Kidney (tissue), 14 donors: ENCODE data around the gene TLE1. TPM values are rescaled to one million over a fixed set of nuclear protein-coding genes. Genes with fewer than 3 reads are reported as not detected.

Experiments
- DNase-seq, 5 donors: peaks; one replicate each; pipeline ENCODE4 v3.0.0-alpha.2; 2013 to 2020
- FAIRE-seq: peaks from 2 replicates; lab custom pipeline; 2012; peaks lifted over from hg19 to GRCh38; lab: Jason Lieb, UNC
- H3K27ac ChIP-seq, 2 donors: one replicate each; pipeline ENCODE4 v1.7.0; 2013; ENCODE audit warnings: low read depth in 2 of 2, low read length in 2 of 2, inconsistent platforms in 1 of 2
- H3K27me3 ChIP-seq: one replicate; pipeline ENCODE4 v1.7.1; 2013; ENCODE audit warnings: low read length, inconsistent platforms; ENCODE audit not compliant: control insufficient read depth, insufficient read depth
- H3K36me3 ChIP-seq, 3 donors: one replicate each; pipeline versions ENCODE4 v1.7.0 to v1.7.1; 2013; ENCODE audit warnings: low read length in 3 of 3, control low read depth in 1 of 3, inconsistent platforms in 1 of 3; ENCODE audit not compliant: insufficient read depth in 3 of 3, control insufficient read depth in 2 of 3
- H3K4me1 ChIP-seq, 3 donors: one replicate each; pipeline versions ENCODE4 v1.7.0 to v1.7.1; 2013; ENCODE audit warnings: low read length in 3 of 3, inconsistent platforms in 1 of 3, low read depth in 1 of 3; ENCODE audit not compliant: control insufficient read depth in 2 of 3, insufficient read depth in 2 of 3
- H3K4me3 ChIP-seq, 3 donors: one replicate each; pipeline versions ENCODE4 v1.7.0 to v1.8.1; 2013; ENCODE audit warnings: low read length in 3 of 3, control low read depth in 1 of 3, inconsistent platforms in 1 of 3
- H3K9ac ChIP-seq, 3 donors: one replicate each; pipeline versions ENCODE4 v1.7.0 to v1.7.1; 2013; ENCODE audit warnings: low read length in 3 of 3, control low read depth in 1 of 3, inconsistent platforms in 1 of 3
- H3K9me3 ChIP-seq, 3 donors: one replicate each; pipeline versions ENCODE4 v1.7.0 to v1.7.1; 2013; ENCODE audit warnings: low read length in 3 of 3, control low read depth in 1 of 3, inconsistent platforms in 1 of 3; ENCODE audit not compliant: control insufficient read depth in 2 of 3, insufficient read depth in 1 of 3
- CTCF ChIP-seq: IDR thresholded peaks from 3 replicates; pipeline ENCODE4 v1.5.1; 2012; ENCODE audit warnings: mild to moderate bottlenecking, moderate library complexity, borderline replicate concordance; ENCODE audit not compliant: insufficient read depth; ENCODE audit errors: extremely low read depth
- intact Hi-C: fragments of 100-400 bp; cut with DNase I; formaldehyde crosslinking; loops from one replicate; pipeline ENCODE4 v1.11.1; 2022
- polyA plus RNA-seq: library from polyadenylated mRNA; stranded (reverse); fragments of 350-450 nt; fragmentation: Illumina TruSeq; extraction: RNeasy Lipid Tissue Mini Kit (QIAGEN cat#74804); gene quantifications from one replicate; pipeline ENCODE4 v1.2.3, GENCODE V29; 2014; ENCODE audit warnings: low read depth, low replicate concordance; ENCODE audit not compliant: insufficient read depth
- total RNA-seq: library from RNA; stranded (reverse); fragmentation: NEBNext Ultra II Directional; extraction: Animal tissue kit (Norgen Biotek cat#: 25700); gene quantifications from one replicate; pipeline ENCODE4 v1.2.1, GENCODE V29; 2021
- donor health status: control.
- donor health status: control.
- donor health status: control.
- donor health status: control.
- donor health status: control.
- donor health status: DM: yes; HTN: yes; CAD: no.
- donor health status: Normal renal cell carcinoma (clear cell type).

TLE1 gene
- total and polyA plus RNA-seq, 2 donors from 2014 or later = 10.8 to 52.5 TPM

GRCh38 chr9:81634915-81635516 lies 54.3 kb downstream of the TLE1 start:
- intact Hi-C loops = no loop called here
- Histone ChIP-seq H3K4me3 (no peak overlapping the region), H3K27ac (no peak overlapping the region), H3K27me3 (no peaks in the 10 kb centered on the region), H3K4me1 (peaks cover 0 to 6% (median 0%) of the 10 kb centered on the region in 3 donors), H3K36me3 (peaks cover 0 to 10% (median 2%) of the 10 kb centered on the region in 3 donors), H3K9ac (no peak overlapping the region), H3K9me3 (no peaks in the 10 kb centered on the region)
- no peak for FAIRE-seq
- TF ChIP-seq CTCF = no peak
- DNase-seq = no peak

- Histone ChIP-seq H3K27ac (no peak overlapping the region), H3K4me1 (peaks cover 0 to 6% (median 0%) of the 10 kb centered on the region in 3 donors), H3K9ac (no peak overlapping the region), H3K4me3 (no peak overlapping the region), H3K27me3 (no peaks in the 10 kb centered on the region), H3K36me3 (peaks cover 0 to 10% (median 2%) of the 10 kb centered on the region in 3 donors), H3K9me3 (no peaks in the 10 kb centered on the region)
- no peak for TF ChIP-seq CTCF
- FAIRE-seq = no peak
- intact Hi-C loops = no loop called here
- DNase-seq = peak in 3 of 5 donors; percentile 29 to 59 (median 57)
Observed at GRCh38 chr9:81633952-81634854, 55.1 kb downstream of the TLE1 start.

- FAIRE-seq = no peak
- Histone ChIP-seq H3K9me3 (no peaks in the 10 kb centered on the region), H3K36me3 (peaks cover 0 to 6% (median 2%) of the 10 kb centered on the region in 3 donors), H3K4me3 (no peak overlapping the region), H3K4me1 (peaks cover 0 to 6% (median 0%) of the 10 kb centered on the region in 3 donors), H3K27ac (no peak overlapping the region), H3K9ac (no peak overlapping the region), H3K27me3 (no peaks in the 10 kb centered on the region)
- no peak for DNase-seq
- no peak for TF ChIP-seq CTCF
- intact Hi-C loops = no loop called here
Observed at GRCh38 chr9:81632599-81632998, 56.7 kb downstream of the TLE1 start.
